ENCODE results near the gene LRRC10B. TPM values are rescaled to one million over a fixed set of nuclear protein-coding genes. Genes with fewer than 3 reads are reported as not detected.

LRRC10B gene
- polyA plus RNA-seq, 5 donors, result 0.37 to 4.3 (median 2.3) TPM

GRCh38 chr11:61529537-61530225 is 21.1 kb downstream of the LRRC10B start:
- DNase-seq, result no peak

GRCh38 chr11:61531044-61531443 is 22.5 kb downstream of the LRRC10B start:
- DNase-seq, result no peak

GRCh38 chr11:61532134-61533038 is 23.8 kb downstream of the LRRC10B start:
- DNase-seq, result no peak

- no peak for DNase-seq
Observed at GRCh38 chr11:61533039-61533375, 24.5 kb downstream of the LRRC10B start.

- DNase-seq, result no peak
Observed at GRCh38 chr11:61533401-61533800, 24.9 kb downstream of the LRRC10B start.

DNA sequence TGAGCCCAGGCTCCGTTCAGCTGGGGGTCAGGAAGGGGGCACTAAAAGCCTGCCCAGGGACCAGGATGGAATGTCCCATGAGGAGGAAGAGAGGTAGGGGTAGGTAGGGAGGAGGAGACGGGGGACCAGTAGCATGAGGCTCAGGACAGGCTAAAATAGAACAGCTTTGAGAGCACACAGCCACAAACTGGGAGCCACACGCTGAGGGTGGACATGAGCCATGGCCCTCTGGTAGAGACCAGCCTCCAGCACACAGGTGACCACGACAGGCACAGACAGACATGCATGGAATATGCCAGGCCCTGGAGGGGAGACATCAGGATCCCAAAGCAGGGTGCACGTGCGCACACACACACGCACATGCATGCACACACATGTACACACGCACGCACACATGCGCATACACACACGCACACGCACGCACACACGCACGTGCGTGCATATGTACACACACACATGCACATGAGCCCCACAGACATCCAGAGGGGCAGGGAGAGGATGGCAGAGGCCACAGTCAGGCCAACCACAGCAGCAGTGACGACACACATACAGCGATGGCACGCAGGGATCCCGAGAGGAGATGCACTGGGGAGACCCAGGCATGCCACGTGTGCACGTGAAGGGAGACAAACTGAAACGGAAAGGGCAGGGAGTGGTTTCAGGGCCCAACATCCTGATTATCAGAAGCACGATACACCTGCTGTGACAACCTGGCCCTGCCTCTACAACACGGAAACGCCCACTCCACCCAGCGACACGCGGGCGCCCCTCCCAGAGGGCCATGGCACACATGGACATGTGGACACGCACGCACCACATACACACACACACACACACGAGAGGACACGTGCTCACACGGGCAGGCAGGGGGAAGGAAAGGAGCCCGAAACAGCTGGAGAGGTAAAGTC is 25.7 kb downstream of the LRRC10B start:
- no peak for DNase-seq

DNA sequence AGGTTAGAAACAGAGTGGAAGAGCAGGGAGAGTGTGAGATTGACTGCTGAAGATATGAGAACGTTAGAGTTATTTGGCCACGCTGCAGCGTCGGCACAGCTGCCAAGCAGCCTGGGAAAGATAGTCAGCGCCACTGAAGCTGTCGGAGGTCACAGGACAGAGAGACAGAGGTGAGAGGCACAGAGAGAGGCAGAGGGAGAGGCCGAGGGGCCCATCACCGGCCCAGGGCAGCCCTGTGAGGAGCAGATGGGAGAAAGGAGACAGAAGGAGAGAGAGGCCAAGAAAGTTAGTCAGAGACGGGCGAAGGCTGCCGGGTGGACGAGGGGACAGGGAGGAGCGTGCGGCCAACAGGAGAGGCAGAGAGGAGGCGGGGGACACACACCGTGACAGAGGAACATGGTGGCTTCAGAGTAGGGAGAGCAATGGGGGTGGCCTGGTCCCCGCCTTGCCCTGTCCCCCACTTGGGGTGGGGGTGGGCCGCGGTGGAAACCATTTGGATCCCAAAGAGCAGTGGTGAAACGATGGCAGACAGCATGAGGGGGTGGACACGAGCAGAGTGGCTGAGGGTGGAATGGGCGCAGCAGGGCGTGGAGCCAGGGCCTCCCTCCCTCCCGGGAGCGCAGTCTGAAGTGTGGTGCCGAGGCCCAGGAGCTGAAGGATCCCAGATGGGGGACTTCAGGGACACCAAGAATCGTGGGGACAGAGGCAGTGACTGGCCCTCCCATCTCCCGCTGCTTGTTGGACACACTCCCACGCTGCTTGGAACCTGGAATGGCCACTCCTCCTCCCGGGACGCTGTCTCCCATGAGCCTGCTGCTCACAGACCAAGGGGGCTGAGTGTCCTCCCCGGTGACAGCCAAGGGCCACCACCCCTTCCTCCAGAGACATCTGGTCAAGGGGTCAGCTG is 26.6 kb downstream of the LRRC10B start:
- DNase-seq, result no peak

- DNase-seq, result no peak
Observed at GRCh38 chr11:61535998-61536675, 27.6 kb downstream of the LRRC10B start.

DNA sequence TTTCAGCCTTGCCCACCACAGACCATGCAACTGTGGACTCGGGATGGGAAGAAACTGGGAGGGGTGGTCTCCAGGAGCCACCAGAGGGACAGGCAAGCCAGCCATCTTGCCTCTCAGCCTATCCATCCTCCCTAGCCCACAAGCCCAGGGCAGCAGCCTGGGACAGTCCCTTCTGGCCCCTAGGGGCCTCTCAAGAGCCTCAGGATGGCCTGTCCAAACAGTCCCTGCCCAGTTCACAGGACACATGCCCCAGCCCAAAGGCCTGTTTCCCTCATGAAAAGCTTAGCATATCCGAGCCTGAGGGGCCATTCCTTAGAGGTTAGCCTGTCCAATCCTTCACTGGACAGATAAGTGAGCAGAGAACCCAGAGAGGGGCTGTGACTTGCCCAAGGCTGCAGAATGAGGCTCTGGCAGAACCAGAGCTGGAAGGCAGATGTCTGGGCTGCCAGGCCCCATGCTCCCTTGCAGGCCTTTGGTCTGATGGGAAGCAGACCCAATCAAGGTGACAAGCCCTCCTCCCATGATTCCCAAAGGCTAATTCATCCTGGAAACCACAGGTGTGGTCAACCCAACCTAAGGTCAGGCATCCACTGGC is 28.2 kb downstream of the LRRC10B start:
- DNase-seq, result no peak

DNA sequence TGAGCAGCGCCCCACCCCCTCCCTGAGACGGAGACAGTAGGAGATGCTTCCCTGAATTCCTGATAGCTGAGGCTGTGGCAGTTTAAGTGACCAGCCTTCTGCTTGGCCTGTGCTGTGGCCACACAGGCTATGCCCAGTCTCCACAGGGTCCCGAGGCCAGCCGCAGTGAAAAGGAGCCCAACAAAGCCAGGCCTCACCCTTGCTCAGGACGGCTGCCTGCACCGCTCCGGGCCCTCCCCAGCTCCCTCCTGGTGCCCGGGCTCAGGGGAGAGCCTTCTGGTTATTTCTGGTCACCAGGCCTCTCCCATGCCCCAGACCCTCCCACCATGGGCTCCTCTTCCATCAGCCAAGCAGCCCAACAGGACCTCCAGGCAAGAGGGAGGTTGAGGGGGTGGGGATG is 28.8 kb downstream of the LRRC10B start:
- DNase-seq, result no peak

DNA sequence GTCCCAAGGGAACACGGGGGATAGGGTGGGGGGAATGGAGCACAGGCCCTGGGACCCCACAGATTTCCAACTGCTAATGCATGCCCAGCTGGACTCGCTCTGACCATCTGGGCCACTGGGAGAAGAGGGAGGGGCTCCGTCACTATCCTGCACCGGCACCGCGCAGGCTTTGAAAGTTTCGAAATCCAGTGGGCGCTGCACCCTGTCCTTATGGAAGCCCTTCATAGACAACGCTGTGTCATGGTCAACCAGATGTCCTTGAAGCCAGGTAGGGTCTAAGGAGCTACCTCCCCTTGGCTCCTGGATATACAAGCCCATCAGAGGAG is 30.1 kb downstream of the LRRC10B start:
- DNase-seq, result no peak

DNA sequence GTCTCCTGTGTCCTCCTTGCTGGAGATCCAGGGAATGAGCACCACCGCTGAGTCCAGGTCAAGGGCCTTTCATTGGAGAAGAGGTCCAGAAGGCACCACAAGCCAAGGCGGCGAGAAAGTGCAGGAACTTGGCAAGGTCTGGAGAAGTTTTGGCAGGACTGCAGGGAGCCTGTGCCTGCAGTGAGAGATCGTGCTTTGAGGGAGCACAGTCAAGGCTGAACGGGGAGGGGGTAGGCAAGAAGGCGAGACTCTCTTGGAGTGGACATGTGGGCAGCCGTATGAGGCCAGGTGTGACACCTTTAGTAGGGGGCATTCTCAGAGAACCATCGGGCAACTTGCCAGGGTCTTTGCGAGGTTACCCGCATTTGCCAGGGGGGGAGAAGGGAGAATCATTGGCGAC is 30.5 kb downstream of the LRRC10B start:
- DNase-seq, result no peak

DNA sequence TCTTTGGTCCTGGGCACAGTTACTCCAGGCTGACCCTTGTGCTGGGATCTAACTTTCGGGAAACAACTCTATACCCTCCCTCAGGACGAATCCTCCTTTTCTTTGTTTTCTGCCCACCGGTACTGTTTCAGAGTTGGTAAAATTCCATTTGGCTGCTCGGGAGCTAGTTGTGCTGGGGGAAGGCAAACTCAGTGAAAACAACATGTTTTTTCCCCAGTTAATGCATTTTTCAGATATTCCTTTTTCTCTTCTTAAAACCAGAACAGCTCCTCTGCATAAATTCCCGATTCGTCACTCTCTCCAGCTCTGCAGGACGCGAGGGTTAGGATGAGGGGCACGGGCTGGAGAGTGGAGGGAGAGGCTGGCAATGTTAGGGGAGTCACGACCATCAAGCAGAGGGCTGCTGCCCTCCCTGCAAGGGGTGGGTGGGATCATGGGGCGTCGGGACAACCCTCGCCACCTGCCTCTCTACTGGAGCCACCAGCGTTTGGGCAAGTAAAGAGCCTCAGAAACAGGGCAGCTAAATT is 31.3 kb downstream of the LRRC10B start:
- DNase-seq, result no peak

- DNase-seq, result no peak
Observed at GRCh38 chr11:61540528-61540927, 32.0 kb downstream of the LRRC10B start.

DNA sequence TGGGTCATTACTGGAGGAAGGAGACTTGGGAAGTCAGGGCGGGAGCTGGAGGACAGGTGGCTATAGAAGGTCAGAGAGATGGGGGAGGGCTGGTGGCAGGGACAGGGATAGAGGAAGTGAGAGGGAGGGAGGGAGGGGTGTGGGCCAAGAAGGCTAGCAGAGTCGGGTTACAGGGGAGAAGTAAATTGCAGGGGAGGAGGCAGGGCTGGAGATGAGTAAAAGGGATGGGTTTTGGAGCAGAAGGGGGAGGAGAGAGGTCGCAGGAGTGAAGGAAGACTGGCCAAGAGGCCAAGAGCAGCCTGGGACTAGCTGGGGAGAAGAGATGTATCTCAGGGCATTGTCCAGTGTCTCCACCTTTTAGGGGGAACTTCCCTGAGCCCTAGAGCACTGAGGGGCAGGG is 33.0 kb downstream of the LRRC10B start:
- no peak for DNase-seq

DNA sequence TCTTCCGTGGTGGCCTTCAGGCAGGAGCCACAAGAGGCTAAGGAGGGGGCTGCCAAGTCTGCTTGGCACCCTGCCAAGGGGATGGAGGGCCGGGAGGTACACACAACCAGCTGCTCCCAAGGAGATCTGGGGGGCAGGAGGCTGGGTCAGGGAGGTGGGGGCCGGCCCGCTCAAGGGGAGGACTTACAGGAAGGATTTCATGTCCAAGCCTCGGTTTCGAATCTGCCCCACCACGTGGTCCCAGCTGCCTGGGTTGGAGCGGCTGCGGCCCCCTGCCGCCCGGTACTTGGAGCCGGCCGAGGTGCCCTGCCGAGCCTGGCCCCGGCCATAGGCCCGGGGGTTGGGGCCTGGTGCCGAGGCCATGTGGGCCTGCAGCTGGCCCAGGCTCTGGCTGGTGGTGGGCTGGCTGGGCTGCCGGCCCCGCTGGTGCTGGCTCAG is 33.5 kb downstream of the LRRC10B start:
- no peak for DNase-seq

- DNase-seq, result no peak
Observed at GRCh38 chr11:61542705-61543104, 34.2 kb downstream of the LRRC10B start.

DNA sequence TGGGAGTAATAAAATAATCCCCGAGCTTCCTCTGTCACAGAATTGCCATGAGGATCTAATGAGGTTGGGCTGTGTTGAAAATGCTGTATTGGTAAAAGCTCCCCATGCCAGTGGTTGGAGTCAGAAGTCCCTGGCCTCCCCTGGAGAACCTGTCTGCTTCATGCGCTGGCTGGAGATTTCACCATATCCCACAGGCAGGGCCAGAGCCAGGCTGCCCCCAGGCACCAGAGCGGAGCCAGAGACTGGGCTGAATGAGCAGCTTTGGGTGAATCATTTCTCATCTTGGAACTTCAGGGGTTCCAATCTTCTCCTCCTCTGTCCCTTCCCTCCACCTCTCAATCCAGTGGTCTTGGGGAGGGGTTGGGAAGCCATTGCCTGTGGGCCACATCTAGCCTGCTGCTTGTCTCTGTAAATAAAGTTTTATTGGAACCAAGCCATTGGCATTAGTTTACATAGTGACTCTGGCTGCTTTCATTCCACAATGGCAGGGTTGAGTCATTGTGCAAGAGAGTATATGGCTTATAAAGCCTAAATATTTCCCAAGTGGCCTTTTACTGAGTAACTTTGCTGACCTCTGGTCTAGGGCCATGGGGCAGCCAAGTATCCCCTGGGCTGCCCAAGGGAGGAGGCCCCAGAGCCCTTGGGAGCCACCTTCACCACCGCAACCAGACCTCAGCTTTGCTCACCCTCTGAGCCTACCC is 35.2 kb downstream of the LRRC10B start:
- DNase-seq, result no peak

DNA sequence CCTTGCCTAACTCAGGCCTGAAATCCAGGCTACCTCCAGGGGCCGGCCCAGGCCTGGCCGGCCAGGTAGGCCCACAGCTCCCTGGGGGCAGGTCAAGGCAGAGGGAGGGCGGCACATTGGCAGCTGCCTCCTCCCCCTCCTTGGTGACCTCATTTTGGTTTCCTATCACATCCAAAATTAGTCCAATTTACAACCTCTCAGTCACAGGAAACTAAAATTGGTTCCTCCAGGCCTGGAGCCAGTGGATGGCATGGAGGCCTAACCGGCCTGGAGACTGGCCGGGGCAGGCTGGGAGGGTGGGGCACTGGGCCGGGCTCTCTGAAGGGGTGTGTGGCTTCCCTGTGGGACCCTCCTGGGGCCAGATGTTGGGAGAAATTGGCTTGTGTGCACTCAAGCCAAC is 35.9 kb downstream of the LRRC10B start:
- no peak for DNase-seq

All from right lung (tissue), 5 donors.